T-helper 2 cell treated with Interferon-gamma antibody and Interleukin-4, amounts not matched to agents 5 μg/mL and 100 μg/mL, for 36 hours (primary cell): ENCODE results near the gene MYO15B.

Experiments
- DNase-seq: peaks from one replicate; pipeline ENCODE4 v3.0.0; 2021; ENCODE audit warnings: low spot score
- H3K27ac Mint-ChIP-seq: one replicate; pipeline ENCODE4 v1.8.0; 2021; ENCODE audit warnings: mild to moderate bottlenecking, mixed read lengths
- H3K27me3 Mint-ChIP-seq: one replicate; pipeline ENCODE4 v1.8.0; 2021; ENCODE audit warnings: low read depth, mixed read lengths
- H3K36me3 Mint-ChIP-seq: one replicate; pipeline ENCODE4 v1.8.0; 2021; ENCODE audit warnings: low read depth, mixed read lengths
- H3K4me1 Mint-ChIP-seq: one replicate; pipeline ENCODE4 v1.8.0; 2021; ENCODE audit warnings: low read depth, mixed read lengths
- H3K4me3 Mint-ChIP-seq: one replicate; pipeline ENCODE4 v1.8.0; 2022; ENCODE audit warnings: mild to moderate bottlenecking, moderate library complexity, mixed read lengths
- H3K9me3 Mint-ChIP-seq: one replicate; pipeline ENCODE4 v1.8.0; 2021; ENCODE audit warnings: mixed read lengths

The MYO15B gene

GRCh38 chr17:75642784-75643642 lies 55.4 kb downstream of the MYO15B start:
- H3K27ac Mint-ChIP-seq = no peak overlapping the region
- H3K36me3 Mint-ChIP-seq = no peaks in the 10 kb centered on the region
- no peak overlapping the region for H3K4me3 Mint-ChIP-seq
- no peaks in the 10 kb centered on the region for H3K9me3 Mint-ChIP-seq
- H3K4me1 Mint-ChIP-seq = peaks cover 8% of the 10 kb centered on the region
- no peaks in the 10 kb centered on the region for H3K27me3 Mint-ChIP-seq
- DNase-seq = no peak

GRCh38 chr17:75643643-75644017 lies 56.0 kb downstream of the MYO15B start:
- H3K9me3 Mint-ChIP-seq = no peaks in the 10 kb centered on the region
- no peak overlapping the region for H3K4me3 Mint-ChIP-seq
- no peak for DNase-seq
- no peaks in the 10 kb centered on the region for H3K27me3 Mint-ChIP-seq
- H3K36me3 Mint-ChIP-seq = no peaks in the 10 kb centered on the region
- peaks cover 8% of the 10 kb centered on the region for H3K4me1 Mint-ChIP-seq
- no peak overlapping the region for H3K27ac Mint-ChIP-seq

GRCh38 chr17:75645501-75645888 lies 57.9 kb downstream of the MYO15B start:
- DNase-seq = no peak
- no peaks in the 10 kb centered on the region for H3K36me3 Mint-ChIP-seq

GRCh38 chr17:75645889-75646637 lies 58.5 kb downstream of the MYO15B start:
- no peak overlapping the region for H3K4me3 Mint-ChIP-seq

More at GRCh38 chr17:75645501-75645888, 57.9 kb downstream of the MYO15B start:
- Mint-ChIP-seq H3K9me3 (no peaks in the 10 kb centered on the region), H3K4me1 (peaks cover 8% of the 10 kb centered on the region), H3K27ac (no peak overlapping the region), H3K27me3 (no peaks in the 10 kb centered on the region), H3K4me3 (no peak overlapping the region)

GRCh38 chr17:75646638-75646992 lies 59.0 kb downstream of the MYO15B start:
- Mint-ChIP-seq H3K9me3 (no peaks in the 10 kb centered on the region), H3K36me3 (no peaks in the 10 kb centered on the region), H3K27ac (no peak overlapping the region), H3K4me3 (no peak overlapping the region), H3K27me3 (no peaks in the 10 kb centered on the region), H3K4me1 (peaks cover 8% of the 10 kb centered on the region)
- DNase-seq = no peak

More at GRCh38 chr17:75645889-75646637, 58.5 kb downstream of the MYO15B start:
- Mint-ChIP-seq H3K9me3 (no peaks in the 10 kb centered on the region), H3K27me3 (no peaks in the 10 kb centered on the region), H3K4me1 (peaks cover 8% of the 10 kb centered on the region), H3K27ac (peak overlapping the region; percentile 80), H3K36me3 (no peaks in the 10 kb centered on the region)
- DNase-seq = no peak

GRCh38 chr17:75647061-75647460 lies 59.5 kb downstream of the MYO15B start:
- Mint-ChIP-seq H3K27ac (no peak overlapping the region), H3K4me1 (peaks cover 8% of the 10 kb centered on the region), H3K36me3 (no peaks in the 10 kb centered on the region), H3K27me3 (no peaks in the 10 kb centered on the region), H3K4me3 (no peak overlapping the region), H3K9me3 (no peaks in the 10 kb centered on the region)
- DNase-seq = no peak

GRCh38 chr17:75647921-75648320 lies 60.3 kb downstream of the MYO15B start:
- peaks cover 8% of the 10 kb centered on the region for H3K4me1 Mint-ChIP-seq
- DNase-seq = no peak
- H3K4me3 Mint-ChIP-seq = no peak overlapping the region
- H3K27ac Mint-ChIP-seq = no peak overlapping the region
- no peaks in the 10 kb centered on the region for H3K36me3 Mint-ChIP-seq
- H3K27me3 Mint-ChIP-seq = no peaks in the 10 kb centered on the region
- H3K9me3 Mint-ChIP-seq = no peaks in the 10 kb centered on the region

GRCh38 chr17:75649687-75650086 lies 62.1 kb downstream of the MYO15B start:
- no peak overlapping the region for H3K27ac Mint-ChIP-seq
- H3K4me1 Mint-ChIP-seq = peaks cover 8% of the 10 kb centered on the region
- H3K27me3 Mint-ChIP-seq = no peaks in the 10 kb centered on the region
- DNase-seq = no peak
- H3K4me3 Mint-ChIP-seq = no peak overlapping the region
- no peaks in the 10 kb centered on the region for H3K9me3 Mint-ChIP-seq
- H3K36me3 Mint-ChIP-seq = no peaks in the 10 kb centered on the region

GRCh38 chr17:75650874-75651273 lies 63.3 kb downstream of the MYO15B start:
- H3K27ac Mint-ChIP-seq = no peak overlapping the region
- peaks cover 4% of the 10 kb centered on the region for H3K4me1 Mint-ChIP-seq
- no peaks in the 10 kb centered on the region for H3K27me3 Mint-ChIP-seq
- no peak overlapping the region for H3K4me3 Mint-ChIP-seq
- no peaks in the 10 kb centered on the region for H3K9me3 Mint-ChIP-seq
- no peaks in the 10 kb centered on the region for H3K36me3 Mint-ChIP-seq
- DNase-seq = no peak

- no peak for DNase-seq
- no peaks in the 10 kb centered on the region for H3K4me1 Mint-ChIP-seq
- peaks cover 3% of the 10 kb centered on the region for H3K36me3 Mint-ChIP-seq
- no peak overlapping the region for H3K27ac Mint-ChIP-seq
- no peaks in the 10 kb centered on the region for H3K27me3 Mint-ChIP-seq
- no peak overlapping the region for H3K4me3 Mint-ChIP-seq
- H3K9me3 Mint-ChIP-seq = no peaks in the 10 kb centered on the region
These were observed 64.7 kb downstream of the MYO15B start for GRCh38 chr17:75652341-75652740.

GRCh38 chr17:75652934-75653549 lies 65.4 kb downstream of the MYO15B start:
- Mint-ChIP-seq H3K4me3 (no peak overlapping the region), H3K4me1 (no peaks in the 10 kb centered on the region), H3K27me3 (no peaks in the 10 kb centered on the region), H3K36me3 (peaks cover 3% of the 10 kb centered on the region), H3K9me3 (no peaks in the 10 kb centered on the region), H3K27ac (peak overlapping the region; percentile 74)
- DNase-seq = no peak

GRCh38 chr17:75654176-75654575 lies 66.6 kb downstream of the MYO15B start:
- H3K27ac Mint-ChIP-seq = no peak overlapping the region
- peaks cover 3% of the 10 kb centered on the region for H3K36me3 Mint-ChIP-seq
- H3K27me3 Mint-ChIP-seq = no peaks in the 10 kb centered on the region
- H3K9me3 Mint-ChIP-seq = no peaks in the 10 kb centered on the region
- H3K4me3 Mint-ChIP-seq = no peak overlapping the region
- no peak for DNase-seq
- H3K4me1 Mint-ChIP-seq = no peaks in the 10 kb centered on the region

GRCh38 chr17:75658237-75658636 lies 70.6 kb downstream of the MYO15B start:
- no peak for DNase-seq
- no peaks in the 10 kb centered on the region for H3K27me3 Mint-ChIP-seq
- H3K27ac Mint-ChIP-seq = no peak overlapping the region
- peaks cover 7% of the 10 kb centered on the region for H3K36me3 Mint-ChIP-seq
- H3K9me3 Mint-ChIP-seq = no peaks in the 10 kb centered on the region
- H3K4me1 Mint-ChIP-seq = no peaks in the 10 kb centered on the region
- H3K4me3 Mint-ChIP-seq = no peak overlapping the region

GRCh38 chr17:75661531-75661930 lies 73.9 kb downstream of the MYO15B start:
- no peak overlapping the region for H3K27ac Mint-ChIP-seq
- peaks cover 9% of the 10 kb centered on the region for H3K36me3 Mint-ChIP-seq
- no peak overlapping the region for H3K4me3 Mint-ChIP-seq

More at GRCh38 chr17:75661531-75661930, 73.9 kb downstream of the MYO15B start:
- no peak for DNase-seq
- Mint-ChIP-seq H3K4me1 (peaks cover 5% of the 10 kb centered on the region), H3K27me3 (no peaks in the 10 kb centered on the region), H3K9me3 (no peaks in the 10 kb centered on the region)
